Gastrocnemius medialis (tissue), 4 donors: ENCODE results near the gene CXCL9. TPM values are rescaled to one million over a fixed set of nuclear protein-coding genes. Genes with fewer than 3 reads are reported as not detected.
"Not testable (repeated sequence)": the region's sequence is repeated elsewhere in the genome, so short reads cannot be mapped to it uniquely, and the experiment has no call there.

Experiments used
- ATAC-seq, 2 donors: fragments of 150-250 bp; one replicate each; pipeline ENCODE4 v1.9.1; 2016
- DNase-seq, 2 donors: peaks; one replicate each; pipeline ENCODE4 v3.0.0-alpha.2; 2019
- H3K27ac ChIP-seq, 4 donors: fragments of 200-600 bp; sonication (generic); 1 replicate in 1 of 4; 2 replicates in 3 of 4; pipeline ENCODE4 v1.5.1; 2016 to 2018; ENCODE audit warnings: mild to moderate bottlenecking in 2 of 4, moderate library complexity in 1 of 4
- H3K27me3 ChIP-seq, 3 donors: fragments of 200-600 bp; sonication (generic) in 2 of 3; 1 replicate in 1 of 3; 2 replicates in 2 of 3; pipeline versions ENCODE4 v1.5.1 to v1.6.0; 2016 to 2019; ENCODE audit warnings: mild to moderate bottlenecking in 1 of 3, moderate library complexity in 1 of 3
- H3K36me3 ChIP-seq, 2 donors: fragments of 200-600 bp; sonication (generic) in 1 of 2; one replicate each; pipeline ENCODE4 v1.5.1; 2017 to 2018
- H3K4me1 ChIP-seq, 2 donors: fragments of 200-600 bp; sonication (generic) in 1 of 2; one replicate each; pipeline ENCODE4 v1.5.1; 2016 to 2017; ENCODE audit warnings: mild to moderate bottlenecking in 2 of 2
- H3K4me3 ChIP-seq, 4 donors: fragments of 200-600 bp; sonication (generic) in 3 of 4; 1 replicate in 1 of 4; 2 replicates in 3 of 4; pipeline ENCODE4 v1.5.1; 2016 to 2019; ENCODE audit warnings: mild to moderate bottlenecking in 2 of 4
- H3K9me3 ChIP-seq, 3 donors: fragments of 200-600 bp; sonication (generic) in 2 of 3; 1 replicate in 1 of 3; 2 replicates in 2 of 3; pipeline ENCODE4 v1.5.1; 2016 to 2019
- POLR2A ChIP-seq, 2 donors: fragments of 450-650 bp; IDR thresholded peaks; one replicate each; pipeline ENCODE4 v1.6.1; 2017; ENCODE audit warnings: antibody characterized with exemption in 2 of 2, mild to moderate bottlenecking in 2 of 2, moderate library complexity in 2 of 2
- in situ Hi-C, 4 donors: fragments of 200-750 bp; cut with MboI; loops; one replicate each; pipeline versions ENCODE4 v1.15.0 to v1.8.0; 2017; ENCODE audit warnings: low sequenced_read_pairs in 4 of 4
- intact Hi-C: fragments of 100-400 bp; cut with DNase I; formaldehyde crosslinking; loops from one replicate; pipeline ENCODE4 v1.15.1; 2023; ENCODE audit warnings: low total_unique reads
- total RNA-seq, 4 donors: library from RNA; depleted of rRNA; stranded (reverse); fragments of >200 nt; gene quantifications; one replicate each; pipeline versions ENCODE4 v1.1.0 to v1.2.3, GENCODE V29; 2016
- TF ChIP-seq, protein P1 (sequence below), 5 experiments: fragments of 450-650 bp in 3 of 5; fragments of 200-600 bp in 2 of 5; sonication (generic) in 2 of 5; IDR thresholded peaks in 4 of 5; conservative IDR thresholded peaks in 1 of 5; 1 replicate in 4 of 5; 2 replicates in 1 of 5; pipeline ENCODE4 v1.5.1; 2016 to 2019; ENCODE audit warnings: antibody characterized with exemption in 5 of 5, mild to moderate bottlenecking in 3 of 5, moderate library complexity in 3 of 5

The CXCL9 gene
- total RNA-seq, 4 donors from 2014 or later = 0.40 to 1.6 (median 0.46) TPM; not detected in 1

DNA sequence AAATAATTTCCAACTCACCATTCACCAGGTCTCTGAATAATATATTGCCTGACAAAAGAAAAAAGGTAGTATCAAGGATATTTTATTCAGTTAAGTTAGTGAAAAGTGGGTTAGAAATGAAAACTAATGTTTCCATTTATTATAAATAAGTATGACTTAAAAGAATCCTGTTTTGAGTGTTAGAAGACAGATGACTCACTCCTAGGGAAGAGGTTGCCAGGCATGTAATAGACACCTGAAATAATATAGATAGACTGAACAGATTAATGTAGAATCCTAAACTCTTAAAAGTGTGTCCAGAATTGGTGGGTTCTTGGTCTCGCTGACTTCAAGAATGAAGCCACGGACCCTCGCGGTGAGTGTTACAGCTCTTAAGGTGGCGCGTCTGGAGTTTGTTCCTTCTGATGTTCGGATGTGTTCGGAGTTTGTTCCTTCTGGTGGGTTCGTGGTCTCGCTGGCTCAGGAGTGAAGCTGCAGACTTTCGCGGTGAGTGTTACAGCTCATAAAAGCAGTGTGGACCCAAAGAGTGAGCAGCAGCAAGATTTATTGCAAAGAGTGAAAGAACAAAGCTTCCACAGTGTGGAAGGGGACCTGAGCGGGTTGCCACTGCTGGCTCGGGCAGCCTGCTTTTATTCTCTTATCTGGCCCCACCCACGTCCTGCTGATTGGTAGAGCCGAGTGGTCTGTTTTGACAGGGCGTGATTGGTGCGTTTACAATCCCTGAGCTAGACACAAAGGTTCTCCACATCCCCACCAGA lies 35.1 kb upstream of the CXCL9 start:
- H3K4me1 ChIP-seq, H3K27me3 ChIP-seq, H3K36me3 ChIP-seq, H3K4me3 ChIP-seq, DNase-seq, H3K9me3 ChIP-seq, H3K27ac ChIP-seq, ATAC-seq, intact Hi-C loops, in situ Hi-C loops: not testable (repeated sequence)

DNA sequence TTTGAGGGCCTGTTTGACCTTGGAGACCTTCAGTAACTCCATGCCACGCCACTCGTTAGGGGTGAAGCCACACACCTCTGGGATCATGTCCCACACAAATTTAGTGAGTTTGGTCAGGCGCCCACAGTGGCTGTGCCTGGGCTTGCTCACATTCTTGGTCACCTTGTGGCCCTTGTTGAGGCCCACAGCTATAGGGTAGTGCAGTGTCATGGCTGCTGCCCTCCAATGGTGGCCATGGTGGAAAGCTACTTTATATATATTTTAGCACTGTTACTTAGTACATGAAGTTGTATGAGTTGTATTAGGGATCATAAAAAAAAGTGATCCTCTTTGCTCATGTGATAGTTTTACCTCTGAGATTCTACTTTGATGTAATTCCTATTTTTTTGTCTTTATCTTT lies 29.5 kb upstream of the CXCL9 start:
- Histone ChIP-seq H3K27ac (no peak overlapping the region), H3K4me3 (no peak overlapping the region), H3K27me3 (no peaks in the 10 kb centered on the region), H3K36me3 (no peaks in the 10 kb centered on the region), H3K4me1 (no peaks in the 10 kb centered on the region), H3K9me3 (no peaks in the 10 kb centered on the region)
- no peak for DNase-seq
- in situ Hi-C loops = no loop called here
- no peak for TF ChIP-seq POLR2A (IDR thresholded peaks at IDR 0.05)
- TF ChIP-seq, protein P1, sequence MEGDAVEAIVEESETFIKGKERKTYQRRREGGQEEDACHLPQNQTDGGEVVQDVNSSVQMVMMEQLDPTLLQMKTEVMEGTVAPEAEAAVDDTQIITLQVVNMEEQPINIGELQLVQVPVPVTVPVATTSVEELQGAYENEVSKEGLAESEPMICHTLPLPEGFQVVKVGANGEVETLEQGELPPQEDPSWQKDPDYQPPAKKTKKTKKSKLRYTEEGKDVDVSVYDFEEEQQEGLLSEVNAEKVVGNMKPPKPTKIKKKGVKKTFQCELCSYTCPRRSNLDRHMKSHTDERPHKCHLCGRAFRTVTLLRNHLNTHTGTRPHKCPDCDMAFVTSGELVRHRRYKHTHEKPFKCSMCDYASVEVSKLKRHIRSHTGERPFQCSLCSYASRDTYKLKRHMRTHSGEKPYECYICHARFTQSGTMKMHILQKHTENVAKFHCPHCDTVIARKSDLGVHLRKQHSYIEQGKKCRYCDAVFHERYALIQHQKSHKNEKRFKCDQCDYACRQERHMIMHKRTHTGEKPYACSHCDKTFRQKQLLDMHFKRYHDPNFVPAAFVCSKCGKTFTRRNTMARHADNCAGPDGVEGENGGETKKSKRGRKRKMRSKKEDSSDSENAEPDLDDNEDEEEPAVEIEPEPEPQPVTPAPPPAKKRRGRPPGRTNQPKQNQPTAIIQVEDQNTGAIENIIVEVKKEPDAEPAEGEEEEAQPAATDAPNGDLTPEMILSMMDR (IDR thresholded peaks at IDR 0.05 in 4 of 5, conservative IDR thresholded peaks at IDR 0.05 in 1 of 5) = no peak
- no peak for ATAC-seq
- intact Hi-C loops = no loop called here

DNA sequence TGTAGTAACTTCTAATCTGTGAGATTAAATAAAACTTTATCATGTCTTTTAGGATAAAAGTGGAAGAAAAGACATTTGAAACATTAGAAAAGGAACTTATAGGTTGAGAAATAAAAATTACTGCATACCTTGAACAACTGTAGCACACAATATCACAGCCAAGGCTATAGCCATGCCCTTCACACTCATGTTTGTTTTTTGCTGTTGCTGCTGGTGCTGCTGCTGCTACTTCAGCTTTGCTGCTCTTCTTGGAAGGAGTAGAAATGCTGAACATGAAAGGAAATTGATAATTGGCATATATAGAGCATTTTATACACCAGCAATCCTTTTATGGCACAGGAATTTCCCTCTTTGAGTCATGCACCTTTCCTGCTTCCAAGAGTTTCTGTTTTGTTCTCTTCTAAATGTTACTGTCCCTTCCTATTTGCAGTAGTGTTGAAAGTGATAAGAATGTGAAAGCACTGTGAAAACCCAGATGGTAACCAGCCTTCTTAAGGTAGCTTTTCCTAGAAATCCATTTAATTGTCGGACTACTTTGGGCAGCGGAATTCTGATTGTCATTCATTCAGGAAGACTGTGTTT lies 28.6 kb upstream of the CXCL9 start, which contains the start of gene CXCL11:
TSS of gene CXCL11 (minus strand) at position 272 of the 582 bp plus-strand sequence. CDS start at position 189, 83 bp downstream.
- DNase-seq (no peak), ATAC-seq (no peak)
- Histone ChIP-seq H3K27me3 (no peaks in the 10 kb centered on the region), H3K36me3 (no peaks in the 10 kb centered on the region), H3K9me3 (no peaks in the 10 kb centered on the region), H3K4me3 (no peak within 1 kb of the TSS), H3K4me1 (no peaks in the 10 kb centered on the region), H3K27ac (no peak within 1 kb of the TSS)
- intact Hi-C loops (no loop called here), in situ Hi-C loops (no loop called here)
- TF ChIP-seq POLR2A (IDR thresholded peaks at IDR 0.05) = no peak
- TF ChIP-seq, protein P1 (IDR thresholded peaks at IDR 0.05 in 4 of 5, conservative IDR thresholded peaks at IDR 0.05 in 1 of 5) = no peak

DNA sequence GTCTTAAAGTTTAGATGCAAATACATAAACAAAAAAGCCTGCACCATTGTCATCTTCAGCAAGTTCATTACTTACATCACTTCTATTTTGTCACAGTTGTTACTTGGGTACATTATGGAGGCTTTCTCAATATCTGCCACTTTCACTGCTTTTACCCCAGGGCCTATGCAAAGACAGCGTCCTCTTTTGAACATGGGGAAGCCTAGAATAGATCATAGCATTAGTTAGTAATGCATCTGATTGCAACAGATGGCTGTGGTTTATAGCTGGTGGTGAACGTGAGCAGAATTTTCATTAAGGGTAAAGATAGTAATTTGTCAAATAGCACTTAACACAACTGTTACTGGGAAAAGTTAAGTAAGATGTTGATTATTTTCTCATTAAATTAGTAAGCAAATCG lies 27.8 kb upstream of the CXCL9 start:
- Histone ChIP-seq H3K27ac (no peak overlapping the region), H3K27me3 (no peaks in the 10 kb centered on the region), H3K9me3 (no peaks in the 10 kb centered on the region), H3K4me3 (no peak overlapping the region), H3K36me3 (no peaks in the 10 kb centered on the region), H3K4me1 (no peaks in the 10 kb centered on the region)
- ATAC-seq = no peak
- DNase-seq = no peak
- intact Hi-C loops (no loop called here), in situ Hi-C loops (no loop called here)
- TF ChIP-seq, protein P1 (IDR thresholded peaks at IDR 0.05 in 4 of 5, conservative IDR thresholded peaks at IDR 0.05 in 1 of 5) = no peak
- no peak for TF ChIP-seq POLR2A (IDR thresholded peaks at IDR 0.05)

DNA sequence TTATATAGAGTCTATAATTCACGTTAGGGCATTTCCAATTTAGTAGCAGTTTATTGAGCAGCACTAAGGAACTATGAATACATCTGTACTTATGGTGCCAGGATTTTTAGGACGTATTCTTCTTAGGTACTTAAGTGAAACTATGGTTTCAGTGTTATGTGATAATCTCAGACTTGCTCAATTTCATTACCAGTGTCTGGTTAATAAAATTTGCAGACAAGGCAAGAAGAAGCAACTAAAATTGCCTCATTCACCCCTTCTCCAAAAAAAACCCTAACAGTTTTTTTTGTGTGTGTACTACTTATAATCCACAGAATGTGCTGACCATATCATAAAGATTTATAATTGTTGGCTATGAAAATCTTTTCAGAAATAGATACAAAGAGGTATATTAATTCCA lies 22.0 kb upstream of the CXCL9 start:
- in situ Hi-C loops = no loop called here
- Histone ChIP-seq H3K9me3 (no peaks in the 10 kb centered on the region), H3K4me1 (peaks cover 0 to 7% of the 10 kb centered on the region in 2 donors), H3K27me3 (no peaks in the 10 kb centered on the region), H3K27ac (no peak overlapping the region), H3K4me3 (no peak overlapping the region), H3K36me3 (no peaks in the 10 kb centered on the region)
- TF ChIP-seq, protein P1 (IDR thresholded peaks at IDR 0.05 in 4 of 5, conservative IDR thresholded peaks at IDR 0.05 in 1 of 5) = no peak
- no peak for TF ChIP-seq POLR2A (IDR thresholded peaks at IDR 0.05)
- DNase-seq (no peak), ATAC-seq (no peak)
- intact Hi-C loops = no loop called here
